Activated T-cell treated with anti-CD3 and anti-CD28 coated beads, Interleukin-2, amount 50 U/mL, for 4 hours (primary cell): Measurements from ENCODE around the gene GUCY1B1. TPM values are rescaled to one million over a fixed set of nuclear protein-coding genes. Genes with fewer than 3 reads are reported as not detected.

ENCODE experiments used
- ATAC-seq, 2 donors: fragments of 200-7000 bp; cut with Tn5 transposase; one replicate each; pipeline ENCODE4 v1.10.0; 2021
- DNase-seq: peaks from one replicate; pipeline ENCODE4 v3.0.0-alpha.2; 2020
- H3K27me3 Mint-ChIP-seq: one replicate; pipeline ENCODE4 v1.8.0; 2021; ENCODE audit warnings: low read depth, mixed read lengths
- H3K36me3 Mint-ChIP-seq: one replicate; pipeline ENCODE4 v1.8.0; 2022; ENCODE audit warnings: mixed read lengths; ENCODE audit not compliant: insufficient read depth
- H3K4me1 Mint-ChIP-seq: one replicate; pipeline ENCODE4 v1.8.0; 2021; ENCODE audit warnings: low read depth, mixed read lengths
- H3K4me3 Mint-ChIP-seq: one replicate; pipeline ENCODE4 v1.8.0; 2021; ENCODE audit warnings: mild to moderate bottlenecking, moderate library complexity, mixed read lengths
- H3K9me3 Mint-ChIP-seq: one replicate; pipeline ENCODE4 v1.8.0; 2021; ENCODE audit warnings: mixed read lengths
- total RNA-seq, 3 donors: library from RNA; stranded (reverse); gene quantifications; one replicate each; pipeline ENCODE4 v1.2.1, GENCODE V29; 2021

GUCY1B1 gene
- total RNA-seq = under 1 TPM; 0.14 to 0.55 (median 0.51) TPM

DNA sequence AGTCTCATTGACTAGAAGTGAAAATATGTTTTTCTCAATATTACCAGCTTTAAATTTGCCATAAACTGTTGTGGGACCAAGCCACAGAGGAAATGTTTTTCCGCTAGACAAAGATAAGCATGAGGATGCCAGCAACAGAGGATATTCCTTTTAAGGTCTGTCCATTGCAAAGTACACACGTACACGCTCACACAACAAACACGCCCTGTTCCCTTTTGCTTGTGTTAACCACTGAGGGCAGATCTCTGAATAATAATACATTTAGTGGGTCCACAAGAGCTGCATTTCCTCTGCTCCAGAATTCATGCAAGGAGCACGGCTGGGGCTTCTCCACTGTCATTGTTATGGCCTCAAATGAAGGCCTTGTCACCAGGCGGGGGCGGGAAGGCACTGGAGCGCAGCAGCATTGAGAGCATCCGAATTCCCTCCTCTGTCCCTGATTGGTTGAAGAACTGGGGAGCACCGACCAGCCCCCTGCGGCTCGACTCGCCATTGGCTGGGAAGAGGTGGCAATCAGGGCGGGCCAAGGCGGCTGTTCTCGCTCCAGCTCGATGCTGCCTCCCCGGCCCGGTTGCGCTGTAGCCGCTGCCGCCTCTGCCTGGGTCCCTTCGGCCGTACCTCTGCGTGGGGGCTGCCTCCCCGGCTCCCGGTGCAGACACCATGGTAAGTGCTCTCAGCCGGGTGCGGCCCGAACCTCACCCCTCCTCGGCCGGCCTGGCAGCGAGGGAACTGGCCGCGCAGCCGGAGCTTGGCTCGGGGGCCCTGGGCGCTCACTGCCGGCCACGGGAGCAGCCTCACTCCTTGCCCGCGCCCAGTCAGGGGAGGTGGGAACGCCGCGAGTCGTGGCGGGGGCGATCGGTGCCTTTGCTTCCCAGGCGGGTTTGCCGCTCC lies at the start of gene GUCY1B1:
Gene GUCY1B1 (plus strand): TSS at position 541 of the 891 bp plus-strand sequence. CDS start 120 bp downstream, at position 661.
- H3K36me3 Mint-ChIP-seq = no peaks in the 10 kb centered on the region

GRCh38 chr4:155709918-155710317 lies 48.9 kb upstream of the GUCY1B1 start:
- Mint-ChIP-seq H3K4me1 (no peaks in the 10 kb centered on the region), H3K9me3 (no peaks in the 10 kb centered on the region)

More for the DNA sequence above, at the start of gene GUCY1B1:
- H3K27me3 Mint-ChIP-seq = peaks cover 31% of the 10 kb centered on the region
- peak within 1 kb of the TSS; percentile 49 for H3K4me3 Mint-ChIP-seq
- peaks cover 4% of the 10 kb centered on the region for H3K4me1 Mint-ChIP-seq
- no peaks in the 10 kb centered on the region for H3K9me3 Mint-ChIP-seq
- DNase-seq (peak; percentile 42), ATAC-seq (peak; percentile 96 to 97)

GRCh38 chr4:155711556-155711955 lies 47.3 kb upstream of the GUCY1B1 start:
- DNase-seq = no peak
- H3K27me3 Mint-ChIP-seq = no peaks in the 10 kb centered on the region
- ATAC-seq = no peak
- H3K4me3 Mint-ChIP-seq = no peak overlapping the region
- H3K4me1 Mint-ChIP-seq = no peaks in the 10 kb centered on the region
- no peaks in the 10 kb centered on the region for H3K9me3 Mint-ChIP-seq
- H3K36me3 Mint-ChIP-seq = no peaks in the 10 kb centered on the region

More at GRCh38 chr4:155709918-155710317, 48.9 kb upstream of the GUCY1B1 start:
- Mint-ChIP-seq H3K4me3 (no peak overlapping the region), H3K27me3 (no peaks in the 10 kb centered on the region), H3K36me3 (no peaks in the 10 kb centered on the region)
- no peak for DNase-seq
- no peak for ATAC-seq

DNA sequence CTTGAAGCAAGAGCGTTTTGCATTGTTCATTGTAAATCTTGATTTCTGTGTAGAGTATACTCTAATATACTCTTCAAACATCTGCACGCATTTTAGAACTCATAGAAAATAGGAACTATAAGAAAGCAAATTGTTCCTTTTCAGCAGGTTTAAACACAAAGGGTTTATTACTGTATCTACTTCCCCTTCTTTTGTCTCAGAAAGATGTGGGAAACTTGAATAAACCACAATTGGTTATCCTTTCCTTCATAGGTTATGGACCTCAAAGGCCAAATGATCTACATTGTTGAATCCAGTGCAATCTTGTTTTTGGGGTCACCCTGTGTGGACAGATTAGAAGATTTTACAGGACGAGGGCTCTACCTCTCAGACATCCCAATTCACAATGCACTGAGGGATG lies 46.0 kb upstream of the GUCY1B1 start:
- no peak for DNase-seq
- no peaks in the 10 kb centered on the region for H3K4me1 Mint-ChIP-seq
- ATAC-seq = no peak
- H3K9me3 Mint-ChIP-seq = no peaks in the 10 kb centered on the region
- H3K27me3 Mint-ChIP-seq = no peaks in the 10 kb centered on the region
- no peaks in the 10 kb centered on the region for H3K36me3 Mint-ChIP-seq
- H3K4me3 Mint-ChIP-seq = no peak overlapping the region

DNA sequence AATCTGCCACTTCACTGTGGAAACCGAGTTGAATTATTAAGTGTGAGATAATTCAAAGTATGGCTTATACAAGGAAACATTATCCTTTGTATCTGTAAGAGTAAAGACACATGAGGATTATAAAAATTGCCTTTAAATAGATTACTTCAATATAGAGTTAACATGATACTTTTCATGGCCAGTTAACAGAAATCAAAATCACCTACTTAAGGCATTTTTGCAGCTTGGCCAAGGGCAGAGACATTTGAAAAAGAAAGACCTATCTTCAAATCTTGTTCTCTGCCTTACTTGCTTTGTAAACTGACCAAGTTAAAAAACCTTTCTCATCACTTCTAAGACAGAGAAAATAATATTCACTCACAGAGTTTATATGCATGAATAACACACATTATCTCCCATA lies 44.9 kb upstream of the GUCY1B1 start:
- no peaks in the 10 kb centered on the region for H3K27me3 Mint-ChIP-seq
- H3K4me1 Mint-ChIP-seq = no peaks in the 10 kb centered on the region
- no peak for DNase-seq
- no peaks in the 10 kb centered on the region for H3K9me3 Mint-ChIP-seq
- H3K36me3 Mint-ChIP-seq = no peaks in the 10 kb centered on the region
- no peak for ATAC-seq
- H3K4me3 Mint-ChIP-seq = no peak overlapping the region

- DNase-seq = no peak
- Mint-ChIP-seq H3K4me3 (no peak overlapping the region), H3K9me3 (no peaks in the 10 kb centered on the region), H3K4me1 (no peaks in the 10 kb centered on the region), H3K27me3 (no peaks in the 10 kb centered on the region), H3K36me3 (no peaks in the 10 kb centered on the region)
- no peak for ATAC-seq
These were observed 36.5 kb upstream of the GUCY1B1 start for GRCh38 chr4:155722336-155722735.

GRCh38 chr4:155722816-155723499 lies 35.9 kb upstream of the GUCY1B1 start:
- ATAC-seq (no peak), DNase-seq (no peak)
- no peak overlapping the region for H3K4me3 Mint-ChIP-seq
- H3K36me3 Mint-ChIP-seq = no peaks in the 10 kb centered on the region
- H3K9me3 Mint-ChIP-seq = no peaks in the 10 kb centered on the region
- no peaks in the 10 kb centered on the region for H3K27me3 Mint-ChIP-seq
- no peaks in the 10 kb centered on the region for H3K4me1 Mint-ChIP-seq

DNA sequence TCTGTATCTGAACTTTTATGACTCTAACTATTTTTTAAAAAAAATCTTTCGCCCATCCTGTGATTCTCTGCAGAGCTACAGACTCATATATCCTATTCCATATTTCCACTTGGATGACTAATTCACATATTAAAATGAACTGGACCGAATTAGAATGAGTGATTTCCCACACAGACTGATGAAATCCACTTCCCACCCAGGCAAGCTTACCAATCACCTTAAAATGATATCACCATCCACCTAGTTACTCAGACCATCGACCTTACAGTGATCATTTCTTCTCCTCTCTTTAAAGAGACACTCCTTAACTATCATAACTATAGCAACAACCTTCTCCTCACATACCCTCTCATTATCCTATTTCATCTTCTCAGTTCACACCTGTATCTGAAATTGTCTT lies 34.1 kb upstream of the GUCY1B1 start:
- no peaks in the 10 kb centered on the region for H3K4me1 Mint-ChIP-seq
- no peak for DNase-seq
- H3K4me3 Mint-ChIP-seq = no peak overlapping the region
- H3K27me3 Mint-ChIP-seq = no peaks in the 10 kb centered on the region
- H3K9me3 Mint-ChIP-seq = no peaks in the 10 kb centered on the region
- H3K36me3 Mint-ChIP-seq = no peaks in the 10 kb centered on the region
- no peak for ATAC-seq

DNA sequence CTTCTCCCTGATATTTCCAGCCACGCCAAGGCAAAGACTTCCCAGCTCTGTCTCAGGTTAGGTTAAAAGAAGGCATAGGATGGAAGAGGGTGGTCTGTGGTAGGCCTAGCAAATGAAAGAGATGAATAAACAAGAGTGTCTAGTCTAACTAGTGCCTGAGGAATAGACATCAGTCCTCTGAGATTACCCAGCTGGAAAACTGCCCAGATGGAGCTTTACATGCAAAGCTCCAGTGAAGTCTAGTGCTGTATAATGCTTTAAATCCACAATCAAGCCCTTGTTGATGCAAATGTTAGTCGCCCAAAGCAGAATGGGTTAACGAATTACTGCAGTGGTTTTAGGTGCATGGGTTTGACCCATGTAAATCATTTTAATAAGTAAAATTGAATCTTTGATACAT lies 24.8 kb upstream of the GUCY1B1 start:
- Mint-ChIP-seq H3K27me3 (no peaks in the 10 kb centered on the region), H3K9me3 (no peaks in the 10 kb centered on the region), H3K4me1 (no peaks in the 10 kb centered on the region), H3K4me3 (no peak overlapping the region), H3K36me3 (no peaks in the 10 kb centered on the region)
- ATAC-seq (no peak), DNase-seq (no peak)

DNA sequence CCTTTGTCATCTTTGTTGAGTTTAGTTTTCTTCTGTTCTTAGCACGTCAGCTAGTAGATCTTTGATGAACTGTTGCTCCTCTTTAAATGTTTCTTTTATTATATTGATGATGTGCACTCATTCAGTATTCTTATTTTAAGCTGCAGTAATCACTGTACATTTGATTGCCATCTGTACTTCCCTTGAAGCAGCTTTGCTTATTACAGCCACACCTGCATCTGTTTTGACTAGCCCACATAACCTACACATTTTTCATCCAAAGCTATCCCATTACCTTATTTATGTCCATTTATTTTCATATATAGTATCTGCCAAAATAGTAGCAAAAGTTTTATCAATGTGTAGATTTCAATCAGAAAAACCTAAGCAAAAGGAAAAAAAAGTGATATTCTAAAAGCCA lies 23.9 kb upstream of the GUCY1B1 start:
- H3K4me1 Mint-ChIP-seq = no peaks in the 10 kb centered on the region
- no peaks in the 10 kb centered on the region for H3K36me3 Mint-ChIP-seq
- H3K9me3 Mint-ChIP-seq = no peaks in the 10 kb centered on the region
- no peaks in the 10 kb centered on the region for H3K27me3 Mint-ChIP-seq
- no peak overlapping the region for H3K4me3 Mint-ChIP-seq
- ATAC-seq (no peak), DNase-seq (no peak)

GRCh38 chr4:155735496-155735895 lies 23.3 kb upstream of the GUCY1B1 start:
- Mint-ChIP-seq H3K9me3 (no peaks in the 10 kb centered on the region), H3K4me1 (no peaks in the 10 kb centered on the region), H3K27me3 (no peaks in the 10 kb centered on the region), H3K4me3 (no peak overlapping the region), H3K36me3 (no peaks in the 10 kb centered on the region)
- no peak for DNase-seq
- no peak for ATAC-seq

- no peak for DNase-seq
- ATAC-seq = no peak
- H3K4me1 Mint-ChIP-seq = no peaks in the 10 kb centered on the region
- H3K9me3 Mint-ChIP-seq = no peaks in the 10 kb centered on the region
- no peaks in the 10 kb centered on the region for H3K36me3 Mint-ChIP-seq
- H3K27me3 Mint-ChIP-seq = no peaks in the 10 kb centered on the region
- no peak overlapping the region for H3K4me3 Mint-ChIP-seq
These were observed 20.3 kb upstream of the GUCY1B1 start for GRCh38 chr4:155738548-155738947.

- Mint-ChIP-seq H3K27me3 (no peaks in the 10 kb centered on the region), H3K4me3 (no peak overlapping the region), H3K36me3 (no peaks in the 10 kb centered on the region), H3K4me1 (no peaks in the 10 kb centered on the region), H3K9me3 (no peaks in the 10 kb centered on the region)
- ATAC-seq (no peak), DNase-seq (no peak)
These were observed 17.3 kb upstream of the GUCY1B1 start for GRCh38 chr4:155741546-155741945.

DNA sequence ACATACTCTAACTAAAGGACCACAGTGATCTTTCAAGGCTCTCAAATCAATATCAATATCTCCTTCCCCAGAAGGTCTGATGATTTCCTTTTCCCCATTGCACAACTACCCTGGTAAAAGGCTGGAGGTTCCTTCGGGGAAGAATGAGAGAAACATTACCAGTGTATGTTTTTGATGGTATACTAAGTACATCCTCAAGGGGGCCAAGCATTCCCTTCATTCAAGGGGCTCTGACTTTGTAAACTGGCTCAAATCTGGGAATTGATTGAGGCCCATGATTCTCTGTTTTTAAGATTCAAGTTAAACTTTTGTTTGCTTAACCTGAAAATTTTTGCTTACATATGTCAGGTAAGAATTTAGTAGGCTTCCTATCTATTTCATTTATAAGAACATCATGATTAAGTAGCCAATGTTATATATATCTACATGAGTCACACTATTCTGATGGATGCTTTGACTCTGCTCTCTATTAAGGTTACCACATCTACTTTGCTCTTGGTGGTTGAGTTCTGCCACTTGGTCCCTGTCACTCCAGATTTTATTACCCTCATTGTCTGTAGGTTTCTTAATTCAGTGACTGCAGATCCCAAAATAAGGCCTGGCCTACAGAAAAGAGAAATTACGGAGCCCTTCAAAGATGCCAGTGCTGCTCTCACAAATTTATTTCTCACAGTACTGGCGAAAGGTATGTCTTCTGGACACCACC lies 16.4 kb upstream of the GUCY1B1 start:
- Mint-ChIP-seq H3K4me1 (no peaks in the 10 kb centered on the region), H3K27me3 (no peaks in the 10 kb centered on the region), H3K36me3 (no peaks in the 10 kb centered on the region), H3K4me3 (no peak overlapping the region), H3K9me3 (no peaks in the 10 kb centered on the region)
- DNase-seq (no peak), ATAC-seq (no peak)
